CD4-positive, alpha-beta T cell treated with Interleukin-4 for 1 hour (primary cell): ENCODE results near the gene TRABD2B.

Source experiments
- DNase-seq, 2 donors: peaks; one replicate each; pipeline ENCODE4 v3.0.0-alpha.2; 2020 to 2022

Gene TRABD2B

GRCh38 chr1:47997289-47998200, at the start of gene TRABD2B:
TRABD2B (minus strand) TSS chr1:47997385.
- DNase-seq, result peak; percentile 35 to 42

GRCh38 chr1:48044311-48044710, 47.1 kb upstream of the TRABD2B start:
- DNase-seq, result no peak

DNA sequence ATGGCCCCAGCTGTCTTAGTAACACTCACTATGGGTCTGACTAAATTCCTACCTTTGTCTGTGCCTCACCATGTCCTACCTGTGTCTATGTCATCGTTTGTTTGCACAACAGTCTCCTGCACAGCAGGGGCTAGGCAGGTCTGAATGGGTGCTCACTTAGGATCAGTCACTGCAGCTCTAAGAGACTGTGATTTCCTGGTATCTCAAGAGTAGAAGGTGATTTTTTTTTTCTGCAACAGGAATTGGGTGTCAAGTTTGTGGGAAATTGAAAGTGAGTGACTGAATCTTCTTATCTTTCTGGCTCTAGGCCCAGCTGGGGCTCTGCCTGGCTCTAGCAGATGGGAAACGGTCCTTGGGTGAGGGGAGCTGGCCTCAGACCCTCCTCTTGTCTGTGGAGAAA, 46.4 kb upstream of the TRABD2B start:
- no peak for DNase-seq

DNA sequence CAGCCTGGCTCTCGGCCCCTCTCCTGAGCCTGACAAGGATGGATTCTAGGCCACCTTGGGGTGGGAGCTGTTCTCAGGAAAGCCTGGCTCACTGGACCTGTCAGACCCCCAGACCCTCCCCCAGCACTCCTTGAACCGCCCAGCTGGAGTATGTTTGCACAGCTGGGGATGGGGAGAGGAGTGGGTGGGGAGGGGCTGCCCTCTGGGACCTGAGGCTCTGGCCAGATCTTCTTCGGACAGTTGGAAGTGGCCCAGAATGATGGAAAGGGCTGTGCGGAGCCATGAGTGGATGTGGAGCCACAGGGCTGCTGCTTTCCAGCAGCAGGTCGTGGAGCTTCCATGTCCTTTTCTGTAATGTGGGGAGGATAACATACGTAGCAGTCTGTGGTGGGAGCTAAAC, 43.0 kb upstream of the TRABD2B start:
- no peak for DNase-seq

- no peak for DNase-seq
Observed at GRCh38 chr1:48039088-48040054, 42.2 kb upstream of the TRABD2B start.

- DNase-seq, result no peak
Observed at GRCh38 chr1:48038270-48038767, 41.1 kb upstream of the TRABD2B start.

- DNase-seq, result no peak
Observed at GRCh38 chr1:48036710-48037355, 39.6 kb upstream of the TRABD2B start.

GRCh38 chr1:48035371-48036141, 38.4 kb upstream of the TRABD2B start:
- no peak for DNase-seq

DNA sequence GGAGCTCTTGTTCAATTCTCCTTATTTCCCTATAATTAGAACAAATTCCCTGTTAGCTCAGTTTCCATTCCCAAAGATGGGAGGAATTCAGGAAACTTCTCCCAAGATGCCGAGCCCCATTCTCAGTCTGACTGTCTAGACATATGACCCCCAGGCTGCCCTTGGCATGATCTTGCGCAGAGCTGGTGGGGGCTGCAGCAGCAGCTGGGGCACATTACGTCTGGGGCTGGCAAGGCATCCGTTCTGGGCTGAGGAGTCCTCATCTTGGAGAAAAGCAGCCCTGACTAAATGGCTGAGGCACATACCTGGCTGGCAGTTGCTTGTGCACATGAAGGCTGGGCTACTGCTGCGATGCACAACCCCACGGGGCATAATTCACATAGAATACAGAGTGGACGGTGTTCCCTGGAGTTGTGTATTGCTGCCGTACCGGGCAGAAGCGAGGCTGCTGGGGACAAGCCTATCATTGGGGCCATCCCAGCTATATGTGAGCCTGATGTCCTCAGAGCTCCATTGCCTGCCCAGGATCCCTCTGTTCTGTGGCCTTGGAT, 36.4 kb upstream of the TRABD2B start:
- DNase-seq, result no peak

GRCh38 chr1:48031676-48032075, 34.5 kb upstream of the TRABD2B start:
- no peak for DNase-seq

GRCh38 chr1:48030696-48031365, 33.6 kb upstream of the TRABD2B start:
- DNase-seq, result no peak

DNA sequence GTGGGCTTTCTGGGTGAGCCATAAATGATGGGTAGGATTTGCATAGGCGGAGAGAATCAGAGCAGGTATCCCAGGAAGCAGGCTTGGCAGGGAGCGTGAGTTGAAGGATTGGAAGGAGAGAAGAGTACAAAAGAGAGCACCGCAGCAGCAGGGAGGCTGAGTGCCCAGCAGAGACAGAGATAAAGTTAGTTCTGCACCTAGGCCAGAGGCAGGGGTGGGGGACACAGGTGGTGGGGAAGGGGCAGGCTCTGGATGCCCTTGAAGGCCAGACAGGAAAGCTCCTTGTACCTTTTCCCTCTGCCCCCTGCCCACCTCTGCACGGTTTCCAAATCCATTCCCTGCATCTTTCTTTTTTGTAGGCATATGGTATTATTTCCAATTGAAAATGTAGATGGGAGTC, 33.0 kb upstream of the TRABD2B start:
- DNase-seq, result no peak

DNA sequence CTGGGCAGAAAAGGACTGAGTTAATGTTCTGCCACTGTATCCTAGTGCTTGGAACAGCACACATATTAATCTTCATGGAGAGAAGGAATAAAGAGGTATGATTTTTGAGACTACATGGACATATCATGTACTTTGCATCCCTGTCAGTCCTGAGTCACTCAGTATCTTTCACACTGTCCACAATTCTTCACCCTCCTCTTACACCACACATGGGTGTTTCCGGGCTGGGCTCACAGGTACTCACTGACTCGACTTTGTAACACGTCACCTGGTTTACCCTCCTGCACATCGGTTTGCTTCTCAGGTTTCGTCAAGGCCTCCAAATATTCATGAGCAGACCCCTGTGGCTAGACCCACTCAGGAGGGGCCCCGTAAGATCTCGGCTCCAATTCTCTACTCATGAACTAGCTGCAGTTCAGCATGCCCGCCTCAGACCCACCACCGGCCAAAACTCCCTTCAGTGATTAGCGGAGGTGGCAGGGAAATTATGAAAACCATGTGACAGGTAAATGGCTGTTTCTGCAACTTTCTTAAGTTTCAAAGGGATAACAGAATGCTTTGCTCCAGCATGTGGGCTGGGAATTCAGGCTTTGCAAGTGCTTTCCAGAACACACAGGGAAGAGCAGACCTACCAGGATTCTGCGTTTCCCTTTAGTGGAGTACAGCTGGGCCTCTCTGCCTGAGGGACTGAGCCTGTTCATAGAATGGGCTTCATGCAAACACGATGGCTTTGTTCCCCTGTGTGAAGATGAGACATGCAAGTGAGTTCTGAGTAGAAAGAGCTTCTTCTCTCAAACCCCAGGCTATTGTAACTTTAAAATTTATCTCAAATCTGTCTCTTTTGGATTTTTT, 31.3 kb upstream of the TRABD2B start:
- DNase-seq, result no peak

- no peak for DNase-seq
Observed at GRCh38 chr1:48027533-48027835, 30.3 kb upstream of the TRABD2B start.

DNA sequence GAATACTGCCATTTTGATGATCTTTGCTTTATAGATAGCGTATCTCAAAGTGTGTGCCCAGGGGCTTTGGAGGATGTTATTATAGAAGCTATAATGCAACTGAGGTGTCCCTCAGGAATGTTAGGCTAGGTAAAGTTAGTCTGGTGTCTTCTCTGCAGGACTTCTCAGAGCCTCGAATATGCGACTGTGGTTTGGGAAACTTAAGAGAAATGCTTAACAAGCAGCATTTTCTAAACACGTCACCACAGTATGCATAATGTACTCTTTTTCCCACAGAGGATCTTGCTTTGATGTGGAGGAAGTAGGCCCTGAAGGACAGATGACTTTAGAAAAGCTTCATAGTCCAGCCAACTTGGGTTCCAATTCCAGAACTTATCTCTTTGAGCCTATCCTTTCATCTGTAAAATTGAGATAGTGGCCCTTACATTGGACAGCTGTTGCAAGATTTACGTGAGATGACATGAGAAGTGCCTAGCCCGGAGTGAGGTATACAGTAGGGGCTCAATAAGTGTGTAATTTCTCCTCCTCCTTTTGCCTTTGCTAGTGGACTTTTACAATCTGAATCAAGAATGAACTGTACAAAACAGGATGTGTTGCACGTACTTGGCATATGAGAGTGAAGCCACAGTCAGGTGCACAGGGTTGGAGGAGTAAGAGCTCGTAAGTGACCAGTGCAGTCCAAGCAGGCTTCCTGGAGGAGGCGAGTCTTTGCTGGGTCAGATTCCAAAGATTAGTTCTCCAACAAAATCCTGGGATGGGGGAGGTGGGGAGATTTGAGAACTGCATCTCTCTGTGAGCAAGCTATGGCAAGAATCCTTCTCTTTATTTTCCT, 29.7 kb upstream of the TRABD2B start:
- DNase-seq, result no peak

- no peak for DNase-seq
Observed at GRCh38 chr1:48026275-48026674, 29.1 kb upstream of the TRABD2B start.

- DNase-seq, result no peak
Observed at GRCh38 chr1:48025076-48025475, 27.9 kb upstream of the TRABD2B start.

DNA sequence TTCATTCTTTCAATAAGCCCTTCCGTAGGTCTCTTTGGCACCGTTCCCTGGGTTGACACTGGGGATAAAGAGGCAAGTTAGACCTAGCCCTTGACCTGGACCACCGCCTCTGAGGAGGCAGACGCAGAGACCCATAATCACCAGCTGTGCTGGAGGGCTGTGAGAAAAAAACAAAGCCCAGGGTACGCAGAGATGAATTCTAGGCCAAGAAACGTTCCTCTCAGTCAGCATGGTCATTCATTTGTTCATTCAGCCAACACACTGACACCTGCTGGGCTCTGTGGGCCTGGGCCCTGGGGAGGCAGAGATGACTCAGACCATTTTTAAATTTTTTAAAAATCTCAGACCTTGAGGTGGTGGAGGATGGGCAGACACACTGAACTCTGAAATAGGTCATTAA, 26.3 kb upstream of the TRABD2B start:
- DNase-seq, result no peak

DNA sequence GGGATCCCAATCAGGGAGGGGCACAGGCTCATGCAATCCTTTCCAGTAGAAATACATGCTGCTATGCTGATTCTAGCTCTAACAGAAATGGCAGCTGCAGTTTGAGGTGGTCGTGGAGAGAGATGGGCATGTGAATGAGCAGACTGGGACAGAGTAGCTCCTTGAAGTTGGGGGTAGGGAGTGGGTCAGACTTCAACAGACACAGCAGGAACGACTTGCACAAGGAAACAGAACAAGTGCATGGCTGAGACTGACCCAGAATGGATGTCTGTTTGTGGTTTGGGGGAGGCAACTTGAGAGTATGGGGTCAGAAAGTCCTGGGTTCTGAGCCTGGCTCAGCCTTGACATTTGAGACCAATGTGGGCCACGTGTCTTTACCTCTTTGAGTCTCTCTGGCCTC, 25.1 kb upstream of the TRABD2B start:
- DNase-seq, result no peak

DNA sequence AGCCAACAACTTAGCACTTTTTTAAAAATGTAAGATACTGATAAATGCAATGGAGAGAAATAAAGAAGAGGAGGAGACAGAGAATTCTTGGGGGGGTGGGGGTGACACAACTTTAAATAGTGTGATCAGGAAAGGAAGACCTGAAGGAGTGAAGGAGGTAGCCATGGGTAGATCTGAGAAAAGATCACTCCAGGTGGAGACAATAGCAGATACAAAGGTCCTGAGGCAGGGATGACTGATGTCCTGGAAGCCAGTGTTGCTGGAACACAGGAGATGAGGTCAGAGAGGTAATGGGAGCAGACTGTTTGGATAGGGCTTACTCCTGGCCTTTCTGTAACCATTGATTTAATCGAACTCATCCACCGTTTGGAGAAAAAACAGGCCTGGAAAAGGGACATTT, 24.6 kb upstream of the TRABD2B start:
- no peak for DNase-seq
